SK-N-SH (cell line): ENCODE results near the gene MTIF2. TPM values are rescaled to one million over a fixed set of nuclear protein-coding genes. Genes with fewer than 3 reads are reported as not detected.

ENCODE experiments used
- CTCF ChIA-PET: fragments of 300-600, 350-600 bp; formaldehyde crosslinking; extraction: SDS; loops from one replicate; lab custom pipeline; 2021; lab: Yijun Ruan, JAX
- POLR2A ChIA-PET: fragments of 350-600 bp; sonication (Branson Sonifier 250); formaldehyde crosslinking; extraction: SDS; loops from one replicate; lab custom pipeline; 2020; ENCODE audit warnings: antibody characterized with exemption, inconsistent platforms; lab: Yijun Ruan, JAX
- DNase-seq: peaks from one replicate; pipeline ENCODE4 v3.0.0; 2012
- H2AFZ ChIP-seq: fragments of 200-600 bp; sonication (generic); 2 replicates; pipeline ENCODE4 v1.8.1; 2016; ENCODE audit warnings: antibody characterized with exemption, mild to moderate bottlenecking, low read depth
- H3F3A ChIP-seq: fragments of 200-600 bp; sonication (generic); replicated peaks from 2 replicates; pipeline ENCODE3; 2016; ENCODE audit warnings: antibody characterized with exemption, mild to moderate bottlenecking; ENCODE audit not compliant: insufficient read depth
- H3K27ac ChIP-seq, 2 experiments: fragments of 200-500 bp in 1 of 2; fragments of 200-600 bp in 1 of 2; sonication (Bioruptor generic) in 1 of 2; sonication (generic), shearing (Covaris generic) in 1 of 2; 2 replicates each; pipeline versions ENCODE4 v1.5.1 to v1.6.1; 2014 to 2016; ENCODE audit warnings: low read depth in 2 of 2, inconsistent platforms in 1 of 2, low read length in 1 of 2, mild to moderate bottlenecking in 1 of 2, mixed read lengths in 1 of 2
- H3K27me3 ChIP-seq: fragments of 200-600 bp; sonication (generic), shearing (Covaris generic); 2 replicates; pipeline ENCODE4 v1.6.1; 2016; ENCODE audit warnings: mixed run types; ENCODE audit not compliant: insufficient read depth
- H3K36me3 ChIP-seq, 2 experiments: fragments of 200-500 bp in 1 of 2; fragments of 200-600 bp in 1 of 2; sonication (Bioruptor generic) in 1 of 2; sonication (generic) in 1 of 2; replicated peaks in 1 of 2; 2 replicates each; pipeline versions ENCODE3 to v1.5.1; 2014 to 2016; ENCODE audit warnings: low read length in 1 of 2, mild to moderate bottlenecking in 1 of 2; ENCODE audit not compliant: insufficient read depth in 2 of 2, control insufficient read depth in 1 of 2
- H3K4me1 ChIP-seq, 2 experiments: fragments of 200-500 bp in 1 of 2; fragments of 200-600 bp in 1 of 2; sonication (Bioruptor generic) in 1 of 2; sonication (generic), shearing (Covaris generic) in 1 of 2; 2 replicates each; pipeline versions ENCODE4 v1.5.1 to v1.6.1; 2014 to 2016; ENCODE audit warnings: low read depth in 1 of 2, low read length in 1 of 2, mixed run types in 1 of 2; ENCODE audit not compliant: insufficient read depth in 2 of 2, control insufficient read depth in 1 of 2
- H3K4me2 ChIP-seq: fragments of 200-600 bp; sonication (generic), shearing (Covaris generic); 2 replicates; pipeline ENCODE4 v1.6.1; 2017; ENCODE audit warnings: mixed run types
- H3K4me3 ChIP-seq, 2 experiments: fragments of 200-500 bp in 1 of 2; fragments of 200-600 bp in 1 of 2; sonication (Bioruptor generic) in 1 of 2; sonication (generic), shearing (Covaris generic) in 1 of 2; 2 replicates each; pipeline versions ENCODE4 v1.5.1 to v1.8.1; 2014 to 2016; ENCODE audit warnings: low read depth in 2 of 2, inconsistent platforms in 1 of 2, low read length in 1 of 2, mild to moderate bottlenecking in 1 of 2, mixed read lengths in 1 of 2, moderate library complexity in 1 of 2
- H3K79me2 ChIP-seq: fragments of 200-600 bp; sonication (generic); 2 replicates; pipeline ENCODE4 v1.8.1; 2017; ENCODE audit warnings: mild to moderate bottlenecking; ENCODE audit not compliant: insufficient read depth
- H3K9ac ChIP-seq: fragments of 200-600 bp; sonication (generic); 2 replicates; pipeline ENCODE4 v1.6.1; 2017; ENCODE audit warnings: mixed run types
- H3K9me2 ChIP-seq: fragments of 200-600 bp; sonication (generic); 2 replicates; pipeline ENCODE4 v1.6.1; 2017; ENCODE audit warnings: mixed run types
- H3K9me3 ChIP-seq: fragments of 200-600 bp; sonication (generic); 2 replicates; pipeline ENCODE4 v1.6.1; 2017; ENCODE audit warnings: mixed run types, mild to moderate bottlenecking, moderate library complexity
- H4K20me1 ChIP-seq: fragments of 200-600 bp; sonication (generic); 2 replicates; pipeline ENCODE4 v1.6.1; 2017; ENCODE audit warnings: mild to moderate bottlenecking, mixed run types; ENCODE audit not compliant: insufficient read depth
- ELF1 ChIP-seq: IDR thresholded peaks from 2 replicates; pipeline ENCODE4 v1.4.0; 2012
- EP300 ChIP-seq, 2 experiments: IDR thresholded peaks; 2 replicates each; pipeline versions ENCODE4 v1.4.0 to v1.6.1; 2012; ENCODE audit warnings: borderline replicate concordance in 1 of 2, low read depth in 1 of 2, low read length in 1 of 2
- FOSL2 ChIP-seq: IDR thresholded peaks from 2 replicates; pipeline ENCODE4 v1.4.0; 2012; ENCODE audit warnings: low read depth, mild to moderate bottlenecking, moderate library complexity, borderline replicate concordance
- FOXM1 ChIP-seq: IDR thresholded peaks from 2 replicates; pipeline ENCODE4 v1.4.0; 2012; ENCODE audit warnings: low read depth, mild to moderate bottlenecking
- MAX ChIP-seq: IDR thresholded peaks from 2 replicates; pipeline ENCODE4 v1.4.0; 2012; ENCODE audit warnings: low read depth
- PBX3 ChIP-seq: IDR thresholded peaks from 2 replicates; pipeline ENCODE4; 2012
- POLR2AphosphoS5 ChIP-seq: IDR thresholded peaks from 2 replicates; pipeline ENCODE4 v1.6.1; 2012; ENCODE audit warnings: low read depth, low read length
- SMC3 ChIP-seq: IDR thresholded peaks from 2 replicates; pipeline ENCODE4 v1.6.1; 2012; ENCODE audit warnings: low read depth, low read length, improper control_type of control experiment
- TAF1 ChIP-seq: IDR thresholded peaks from 2 replicates; pipeline ENCODE4 v1.6.1; 2012; ENCODE audit warnings: low read depth, mild to moderate bottlenecking, low read length, moderate library complexity, borderline replicate concordance
- TEAD4 ChIP-seq: IDR thresholded peaks from 2 replicates; pipeline ENCODE4 v1.4.0; 2012; ENCODE audit warnings: mild to moderate bottlenecking, borderline replicate concordance; ENCODE audit not compliant: insufficient read depth
- WGBS: methylation state at CpG from one replicate; pipeline ENCODE4 v1.1.6; 2017; ENCODE audit warnings: low lambda C conversion rate; 5-methylcytosine and 5-hydroxymethylcytosine counted together
- polyA plus RNA-seq, 3 experiments: library from polyadenylated mRNA; depleted of rRNA; stranded (reverse); fragments of >200 nt; gene quantifications; 2 replicates each; pipeline ENCODE4 v1.2.3, GENCODE V29; 2012
- TF ChIP-seq, protein P1 (sequence below): fragments of 150-350 bp; IDR thresholded peaks from 2 replicates; pipeline ENCODE4 v1.6.1; 2016; ENCODE audit warnings: mild to moderate bottlenecking, low read depth, low read length
- TF ChIP-seq, protein P2 (sequence below): IDR thresholded peaks from 2 replicates; pipeline ENCODE4 v1.4.0; 2012; ENCODE audit warnings: low read depth, borderline replicate concordance

MTIF2 gene
- polyA plus RNA-seq, 1 of the 3 experiments (the other 2 are of a cell fraction), result 12.9 TPM

DNA sequence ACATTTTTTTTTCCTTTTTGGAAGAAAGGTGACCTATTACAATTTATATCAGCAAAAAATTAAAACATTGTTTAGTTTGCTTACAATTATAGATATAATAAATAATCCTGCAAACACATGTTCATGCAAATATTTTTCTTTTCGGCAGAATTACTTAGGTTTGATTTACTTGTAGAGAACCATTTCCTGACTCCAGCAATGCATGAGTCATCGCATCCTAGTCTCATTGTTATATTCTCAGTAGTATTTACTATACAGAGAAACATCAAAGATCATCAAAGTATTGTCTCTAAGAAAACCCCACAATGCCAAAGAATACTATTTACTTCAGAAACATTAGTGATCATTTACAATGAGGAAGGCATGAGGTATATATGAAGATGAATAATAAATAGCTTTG lies 40.4 kb upstream of the MTIF2 start (continued):
- TF ChIP-seq MAX (no peak), PBX3 (peak; percentile 73), FOXM1 (no peak), TAF1 (no peak)
- TF ChIP-seq, protein P1, sequence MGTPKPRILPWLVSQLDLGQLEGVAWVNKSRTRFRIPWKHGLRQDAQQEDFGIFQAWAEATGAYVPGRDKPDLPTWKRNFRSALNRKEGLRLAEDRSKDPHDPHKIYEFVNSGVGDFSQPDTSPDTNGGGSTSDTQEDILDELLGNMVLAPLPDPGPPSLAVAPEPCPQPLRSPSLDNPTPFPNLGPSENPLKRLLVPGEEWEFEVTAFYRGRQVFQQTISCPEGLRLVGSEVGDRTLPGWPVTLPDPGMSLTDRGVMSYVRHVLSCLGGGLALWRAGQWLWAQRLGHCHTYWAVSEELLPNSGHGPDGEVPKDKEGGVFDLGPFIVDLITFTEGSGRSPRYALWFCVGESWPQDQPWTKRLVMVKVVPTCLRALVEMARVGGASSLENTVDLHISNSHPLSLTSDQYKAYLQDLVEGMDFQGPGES, result no peak

- POLR2A ChIA-PET, result no interaction called here
These were observed 33.2 kb upstream of the MTIF2 start for GRCh38 chr2:55302241-55302640.

GRCh38 chr2:55301277-55301676 lies 32.2 kb upstream of the MTIF2 start:
- H3K79me2 ChIP-seq, result no peaks in the 10 kb centered on the region
- H3K36me3 ChIP-seq, result peaks cover 30 to 40% of the 10 kb centered on the region in 2 experiments
- H3K27ac ChIP-seq, result no peak overlapping the region
- H3K9me2 ChIP-seq, result no peaks in the 10 kb centered on the region
- no peak for DNase-seq
- H3K27me3 ChIP-seq, result no peaks in the 10 kb centered on the region
- H2AFZ ChIP-seq, result no peak overlapping the region
- no peaks in the 10 kb centered on the region; a peak in 1 of 4 replicates for H3K4me1 ChIP-seq
- H3K4me2 ChIP-seq, result no peak overlapping the region
- H3K9ac ChIP-seq, result no peak overlapping the region
- H3K9me3 ChIP-seq, result no peaks in the 10 kb centered on the region
- H3F3A ChIP-seq, result peaks cover 10% of the 10 kb centered on the region
- POLR2A ChIA-PET, result no interaction called here
- CTCF ChIA-PET, result no interaction called here
- no peak overlapping the region for H3K4me3 ChIP-seq
- WGBS, result 93% methylated on average over 1 of the region's 1 CpG
- H4K20me1 ChIP-seq, result no peaks in the 10 kb centered on the region
- TF ChIP-seq TEAD4 (no peak), ELF1 (no peak), SMC3 (no peak), PBX3 (no peak), MAX (no peak), POLR2AphosphoS5 (no peak), EP300 (IDR thresholded peaks at IDR 0.05; ENCODE audit: borderline replicate concordance in 1 of 2, low read depth in 1 of 2, low read length in 1 of 2) (no peak), FOSL2 (no peak)
- TF ChIP-seq, protein P2, sequence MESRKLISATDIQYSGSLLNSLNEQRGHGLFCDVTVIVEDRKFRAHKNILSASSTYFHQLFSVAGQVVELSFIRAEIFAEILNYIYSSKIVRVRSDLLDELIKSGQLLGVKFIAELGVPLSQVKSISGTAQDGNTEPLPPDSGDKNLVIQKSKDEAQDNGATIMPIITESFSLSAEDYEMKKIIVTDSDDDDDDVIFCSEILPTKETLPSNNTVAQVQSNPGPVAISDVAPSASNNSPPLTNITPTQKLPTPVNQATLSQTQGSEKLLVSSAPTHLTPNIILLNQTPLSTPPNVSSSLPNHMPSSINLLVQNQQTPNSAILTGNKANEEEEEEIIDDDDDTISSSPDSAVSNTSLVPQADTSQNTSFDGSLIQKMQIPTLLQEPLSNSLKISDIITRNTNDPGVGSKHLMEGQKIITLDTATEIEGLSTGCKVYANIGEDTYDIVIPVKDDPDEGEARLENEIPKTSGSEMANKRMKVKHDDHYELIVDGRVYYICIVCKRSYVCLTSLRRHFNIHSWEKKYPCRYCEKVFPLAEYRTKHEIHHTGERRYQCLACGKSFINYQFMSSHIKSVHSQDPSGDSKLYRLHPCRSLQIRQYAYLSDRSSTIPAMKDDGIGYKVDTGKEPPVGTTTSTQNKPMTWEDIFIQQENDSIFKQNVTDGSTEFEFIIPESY, result no peak

More at GRCh38 chr2:55302241-55302640, 33.2 kb upstream of the MTIF2 start:
- no peak overlapping the region for H3K27ac ChIP-seq
- H3K9me2 ChIP-seq, result no peaks in the 10 kb centered on the region
- H2AFZ ChIP-seq, result no peak overlapping the region
- H3K4me2 ChIP-seq, result no peak overlapping the region
- CTCF ChIA-PET, result no interaction called here
- H3K79me2 ChIP-seq, result no peaks in the 10 kb centered on the region
- H3K9me3 ChIP-seq, result no peaks in the 10 kb centered on the region
- no peak for TF ChIP-seq TEAD4
- no peak for TF ChIP-seq MAX
- 0 out of 2 replicates have a peak, but pooled peaks have one; percentile 20 for TF ChIP-seq PBX3
- 98% methylated on average over 3 of the region's 3 CpGs for WGBS
- no peaks in the 10 kb centered on the region for H3K27me3 ChIP-seq
- peaks cover 10% of the 10 kb centered on the region for H3F3A ChIP-seq
- no peaks in the 10 kb centered on the region; a peak in 1 of 4 replicates for H3K4me1 ChIP-seq
- no peak overlapping the region for H3K9ac ChIP-seq
- no peak overlapping the region for H3K4me3 ChIP-seq
- DNase-seq, result no peak
- peaks cover 27 to 40% of the 10 kb centered on the region in 2 experiments for H3K36me3 ChIP-seq
- no peaks in the 10 kb centered on the region for H4K20me1 ChIP-seq
